Fibroblast of lung (primary cell): ENCODE measurements around the gene MS4A4E. TPM values are rescaled to one million over a fixed set of nuclear protein-coding genes. Genes with fewer than 3 reads are reported as not detected.

Source experiments
- DNase-seq, 2 donors: peaks; one replicate each; pipeline versions ENCODE4 v3.0.0 to v3.0.0-alpha.2; 2010; ENCODE audit warnings: low read depth in 2 of 2
- H2AFZ ChIP-seq: 2 replicates; pipeline ENCODE4 v1.5.1; 2012; ENCODE audit warnings: low read length, control low read depth, inconsistent platforms
- H3K27ac ChIP-seq: 2 replicates; pipeline ENCODE4 v1.5.1; 2011; ENCODE audit warnings: low read length, control low read depth; ENCODE audit not compliant: insufficient read depth
- H3K27me3 ChIP-seq: 2 replicates; pipeline ENCODE4 v1.5.1; 2011; ENCODE audit warnings: mild to moderate bottlenecking, low read length; ENCODE audit not compliant: control insufficient read depth, insufficient read depth
- H3K36me3 ChIP-seq: 2 replicates; pipeline ENCODE4 v1.5.1; 2011; ENCODE audit warnings: low read length; ENCODE audit not compliant: control insufficient read depth, insufficient read depth
- H3K4me1 ChIP-seq: 2 replicates; pipeline ENCODE4 v1.5.1; 2011; ENCODE audit warnings: low read length; ENCODE audit not compliant: control insufficient read depth, insufficient read depth; ENCODE audit errors: extremely low read depth
- H3K4me2 ChIP-seq: 2 replicates; pipeline ENCODE4 v1.5.1; 2011; ENCODE audit warnings: low read length, control low read depth; ENCODE audit not compliant: insufficient read depth; ENCODE audit errors: extremely low read depth
- H3K4me3 ChIP-seq, 4 experiments: fragments of 200-600 bp in 1 of 4; sonication (generic) in 1 of 4; replicated peaks in 1 of 4; 2 replicates each; pipeline ENCODE4 v1.5.1; 2011 to 2016; ENCODE audit warnings: low read length in 4 of 4, low read depth in 3 of 4, mild to moderate bottlenecking in 3 of 4, control low read depth in 2 of 4, inconsistent platforms in 1 of 4, mixed read lengths in 1 of 4; ENCODE audit not compliant: insufficient read depth in 1 of 4; ENCODE audit errors: control extremely low read depth in 1 of 4
- H3K79me2 ChIP-seq: 2 replicates; pipeline ENCODE4 v1.5.1; 2012; ENCODE audit warnings: mild to moderate bottlenecking, low read length, inconsistent platforms; ENCODE audit not compliant: control insufficient read depth, insufficient read depth
- H3K9ac ChIP-seq: 2 replicates; pipeline ENCODE4 v1.5.1; 2011; ENCODE audit warnings: mild to moderate bottlenecking, low read length, control low read depth; ENCODE audit not compliant: insufficient read depth
- H3K9me3 ChIP-seq: 2 replicates; pipeline ENCODE4 v1.5.1; 2012; ENCODE audit warnings: low read depth, low read length; ENCODE audit not compliant: control insufficient read depth, insufficient read depth
- H4K20me1 ChIP-seq: 2 replicates; pipeline ENCODE4 v1.5.1; 2011; ENCODE audit warnings: low read length; ENCODE audit not compliant: control insufficient read depth, insufficient read depth; ENCODE audit errors: extremely low read depth
- EZH2 ChIP-seq: IDR thresholded peaks from 2 replicates; pipeline ENCODE4 v1.5.1; 2012; ENCODE audit warnings: low read length, control low read depth, mild to moderate bottlenecking; ENCODE audit errors: missing control alignments
- polyA plus RNA-seq, 2 donors: library from polyadenylated mRNA; depleted of rRNA in 1 of 2; stranded (reverse) in 1 of 2; unstranded in 1 of 2; fragments of >200 nt; gene quantifications; 2 replicates each; pipeline ENCODE4 v1.2.1, GENCODE V29; 2011 to 2012; ENCODE audit warnings: missing spikeins in 1 of 2
- total RNA-seq: library from RNA; depleted of rRNA; stranded (reverse); fragments of >200 nt; gene quantifications from 2 replicates; pipeline ENCODE4 v1.2.1, GENCODE V29; 2014
- TF ChIP-seq, protein P1 (sequence below), 2 donors: IDR thresholded peaks in 1 of 2; conservative IDR thresholded peaks in 1 of 2; 1 replicate in 1 of 2; 2 replicates in 1 of 2; pipeline ENCODE4 v1.5.1; 2011 to 2012; ENCODE audit warnings: low read length in 2 of 2, control low read depth in 1 of 2, inconsistent platforms in 1 of 2, low read depth in 1 of 2, mild to moderate bottlenecking in 1 of 2

Gene MS4A4E
- total and polyA plus RNA-seq, 2 donors (not counting 1 experiment from before 2014, with no cell fraction given): not detected

DNA sequence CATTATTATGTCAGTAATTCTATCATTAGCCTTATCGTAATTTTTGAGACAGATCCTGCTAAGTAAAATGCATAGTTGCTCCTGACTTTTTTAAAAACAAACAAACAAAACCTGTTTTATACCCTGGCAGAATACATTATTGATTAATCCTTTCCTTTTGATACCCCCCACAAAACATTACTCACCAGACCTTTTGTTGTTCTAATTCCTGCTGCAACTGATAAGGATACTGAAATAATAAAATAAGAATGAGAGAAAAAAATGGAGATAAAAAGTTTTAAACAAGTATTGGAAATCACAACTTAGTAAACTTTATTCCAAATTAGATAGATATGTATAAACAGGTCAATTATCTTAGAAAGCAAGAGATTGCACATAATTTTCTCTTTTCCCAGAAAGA, 28.6 kb downstream of the MS4A4E start:
- TF ChIP-seq, protein P1, sequence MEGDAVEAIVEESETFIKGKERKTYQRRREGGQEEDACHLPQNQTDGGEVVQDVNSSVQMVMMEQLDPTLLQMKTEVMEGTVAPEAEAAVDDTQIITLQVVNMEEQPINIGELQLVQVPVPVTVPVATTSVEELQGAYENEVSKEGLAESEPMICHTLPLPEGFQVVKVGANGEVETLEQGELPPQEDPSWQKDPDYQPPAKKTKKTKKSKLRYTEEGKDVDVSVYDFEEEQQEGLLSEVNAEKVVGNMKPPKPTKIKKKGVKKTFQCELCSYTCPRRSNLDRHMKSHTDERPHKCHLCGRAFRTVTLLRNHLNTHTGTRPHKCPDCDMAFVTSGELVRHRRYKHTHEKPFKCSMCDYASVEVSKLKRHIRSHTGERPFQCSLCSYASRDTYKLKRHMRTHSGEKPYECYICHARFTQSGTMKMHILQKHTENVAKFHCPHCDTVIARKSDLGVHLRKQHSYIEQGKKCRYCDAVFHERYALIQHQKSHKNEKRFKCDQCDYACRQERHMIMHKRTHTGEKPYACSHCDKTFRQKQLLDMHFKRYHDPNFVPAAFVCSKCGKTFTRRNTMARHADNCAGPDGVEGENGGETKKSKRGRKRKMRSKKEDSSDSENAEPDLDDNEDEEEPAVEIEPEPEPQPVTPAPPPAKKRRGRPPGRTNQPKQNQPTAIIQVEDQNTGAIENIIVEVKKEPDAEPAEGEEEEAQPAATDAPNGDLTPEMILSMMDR (conservative IDR thresholded peaks at IDR 0.05 in 1 of 2, IDR thresholded peaks at IDR 0.05 in 1 of 2; ENCODE audit: low read depth in 1 of 2, low read length in 2 of 2): no peak
- no peak for TF ChIP-seq EZH2
- H3K9ac ChIP-seq: no peak overlapping the region
- no peaks in the 10 kb centered on the region for H4K20me1 ChIP-seq

DNA sequence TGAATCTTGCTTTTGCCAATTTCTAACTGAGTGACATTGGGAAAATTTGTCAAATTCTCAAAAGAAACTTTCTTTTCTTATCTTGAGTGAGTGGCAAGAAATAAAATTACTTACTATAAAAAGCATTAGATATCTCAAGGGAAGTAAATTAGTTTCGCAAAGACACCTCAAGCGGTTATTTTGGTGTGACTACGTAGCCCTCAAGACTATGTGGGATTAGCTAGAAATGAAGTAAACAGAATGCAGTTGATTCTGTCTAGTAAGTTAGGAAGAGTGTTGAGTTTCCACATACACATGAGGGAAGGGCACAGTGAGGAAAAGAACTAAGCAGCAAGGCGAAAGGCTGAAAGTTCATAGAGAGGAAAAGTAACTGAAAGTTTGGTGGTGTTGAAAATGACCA, 31.7 kb downstream of the MS4A4E start:
- Histone ChIP-seq H3K4me2 (no peak overlapping the region), H3K9me3 (no peaks in the 10 kb centered on the region), H4K20me1 (no peaks in the 10 kb centered on the region), H3K9ac (no peak overlapping the region), H3K27ac (no peak overlapping the region), H3K36me3 (no peaks in the 10 kb centered on the region), H3K4me1 (no peaks in the 10 kb centered on the region), H2AFZ (no peak overlapping the region), H3K79me2 (no peaks in the 10 kb centered on the region), H3K27me3 (no peaks in the 10 kb centered on the region), H3K4me3 (no peak overlapping the region)
- no peak for TF ChIP-seq EZH2
- TF ChIP-seq, protein P1 (conservative IDR thresholded peaks at IDR 0.05 in 1 of 2, IDR thresholded peaks at IDR 0.05 in 1 of 2; ENCODE audit: low read depth in 1 of 2, low read length in 2 of 2): no peak
- no peak for DNase-seq

More for the DNA sequence above, 28.6 kb downstream of the MS4A4E start:
- Histone ChIP-seq H3K79me2 (no peaks in the 10 kb centered on the region), H3K27ac (no peak overlapping the region), H3K36me3 (no peaks in the 10 kb centered on the region), H3K4me2 (no peak overlapping the region), H3K4me1 (no peaks in the 10 kb centered on the region), H2AFZ (no peak overlapping the region), H3K9me3 (no peaks in the 10 kb centered on the region), H3K4me3 (no peak overlapping the region), H3K27me3 (no peaks in the 10 kb centered on the region)
- no peak for DNase-seq

DNA sequence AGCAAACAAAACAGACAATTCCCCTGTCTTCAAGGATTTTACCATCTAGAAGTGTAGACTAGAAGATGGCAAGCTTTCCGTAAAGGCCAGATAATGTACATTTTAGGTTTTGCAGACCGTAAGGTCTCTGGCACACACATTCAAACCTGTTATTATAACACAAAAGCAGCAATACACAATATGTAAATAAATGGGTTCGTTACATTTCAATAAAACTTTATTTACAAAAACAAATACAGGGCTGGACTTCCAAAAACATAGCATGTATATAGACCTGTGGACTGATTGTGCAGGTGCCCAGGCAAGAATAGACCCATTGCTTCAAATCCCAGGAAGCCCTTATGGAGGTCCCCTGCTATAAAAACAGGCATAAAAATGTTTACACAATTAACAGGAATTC, 33.0 kb downstream of the MS4A4E start:
- Histone ChIP-seq H3K27ac (no peak overlapping the region), H3K4me2 (no peak overlapping the region), H3K9me3 (no peaks in the 10 kb centered on the region), H4K20me1 (no peaks in the 10 kb centered on the region), H3K36me3 (no peaks in the 10 kb centered on the region), H3K79me2 (no peaks in the 10 kb centered on the region), H3K4me1 (no peaks in the 10 kb centered on the region), H3K4me3 (no peak overlapping the region), H2AFZ (no peak overlapping the region), H3K9ac (no peak overlapping the region), H3K27me3 (no peaks in the 10 kb centered on the region)
- DNase-seq: no peak
- TF ChIP-seq EZH2: no peak
- TF ChIP-seq, protein P1 (conservative IDR thresholded peaks at IDR 0.05 in 1 of 2, IDR thresholded peaks at IDR 0.05 in 1 of 2; ENCODE audit: low read depth in 1 of 2, low read length in 2 of 2): no peak
